Prostate gland (tissue), 2 donors: Measurements from ENCODE around the gene C16orf96.

ENCODE experiments used
- POLR2A ChIP-seq: fragments of 450-650 bp; IDR thresholded peaks from one replicate; pipeline ENCODE4 v1.6.1; 2016; ENCODE audit warnings: antibody characterized with exemption, mild to moderate bottlenecking
- POLR2AphosphoS5 ChIP-seq: sonication (generic); formaldehyde crosslinking; IDR thresholded peaks from one replicate; pipeline ENCODE4 v1.6.1; 2017; ENCODE audit warnings: antibody characterized with exemption
- TF ChIP-seq, protein P1 (sequence below), 4 experiments: fragments of 200-600 bp in 2 of 4; fragments of 450-650 bp in 2 of 4; sonication (generic) in 2 of 4; IDR thresholded peaks; 1 replicate in 3 of 4; 2 replicates in 1 of 4; pipeline ENCODE4 v1.5.1; 2016 to 2019; ENCODE audit warnings: antibody characterized with exemption in 4 of 4, mild to moderate bottlenecking in 2 of 4, moderate library complexity in 2 of 4

DNA sequence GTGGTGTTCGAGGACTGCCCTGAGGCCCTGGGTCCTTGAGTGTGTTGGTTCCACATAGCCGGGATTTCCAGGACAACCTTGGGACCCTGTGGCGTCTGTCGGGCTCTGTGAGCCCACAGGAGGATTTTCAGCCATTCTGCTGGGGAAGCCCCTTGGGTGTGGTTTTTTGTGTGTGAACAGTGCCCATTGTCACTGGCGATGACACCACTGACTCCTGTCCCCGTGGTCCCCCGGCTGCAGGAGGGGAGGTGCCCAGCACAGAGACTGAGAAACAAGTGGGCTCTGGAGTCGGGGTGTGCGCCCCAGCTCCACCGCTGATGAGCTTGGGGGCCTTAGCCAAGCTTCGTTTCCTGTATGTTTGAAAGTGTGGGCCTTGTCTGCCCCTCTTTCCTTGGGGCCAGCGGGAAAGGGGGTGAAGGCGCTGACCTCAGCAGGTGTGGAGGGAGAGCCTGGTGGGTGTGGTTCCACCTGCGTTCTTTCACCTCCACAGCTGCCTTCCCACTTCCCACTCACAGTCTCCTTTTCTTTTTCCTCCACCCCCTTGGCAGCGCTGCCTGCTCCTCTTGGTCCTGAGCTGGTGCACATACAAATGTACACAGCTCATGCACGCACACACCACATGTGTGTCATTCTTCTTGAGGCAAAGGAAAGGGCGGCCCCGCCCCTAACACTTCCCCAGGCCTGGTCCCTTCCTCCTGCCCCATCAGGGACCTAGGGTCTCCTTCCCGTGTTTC is 84.6 kb downstream of the C16orf96 start:
- TF ChIP-seq, protein P1, sequence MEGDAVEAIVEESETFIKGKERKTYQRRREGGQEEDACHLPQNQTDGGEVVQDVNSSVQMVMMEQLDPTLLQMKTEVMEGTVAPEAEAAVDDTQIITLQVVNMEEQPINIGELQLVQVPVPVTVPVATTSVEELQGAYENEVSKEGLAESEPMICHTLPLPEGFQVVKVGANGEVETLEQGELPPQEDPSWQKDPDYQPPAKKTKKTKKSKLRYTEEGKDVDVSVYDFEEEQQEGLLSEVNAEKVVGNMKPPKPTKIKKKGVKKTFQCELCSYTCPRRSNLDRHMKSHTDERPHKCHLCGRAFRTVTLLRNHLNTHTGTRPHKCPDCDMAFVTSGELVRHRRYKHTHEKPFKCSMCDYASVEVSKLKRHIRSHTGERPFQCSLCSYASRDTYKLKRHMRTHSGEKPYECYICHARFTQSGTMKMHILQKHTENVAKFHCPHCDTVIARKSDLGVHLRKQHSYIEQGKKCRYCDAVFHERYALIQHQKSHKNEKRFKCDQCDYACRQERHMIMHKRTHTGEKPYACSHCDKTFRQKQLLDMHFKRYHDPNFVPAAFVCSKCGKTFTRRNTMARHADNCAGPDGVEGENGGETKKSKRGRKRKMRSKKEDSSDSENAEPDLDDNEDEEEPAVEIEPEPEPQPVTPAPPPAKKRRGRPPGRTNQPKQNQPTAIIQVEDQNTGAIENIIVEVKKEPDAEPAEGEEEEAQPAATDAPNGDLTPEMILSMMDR (IDR thresholded peaks at IDR 0.05) = no peak
- TF ChIP-seq POLR2AphosphoS5 (no peak), POLR2A (no peak)
